Spleen (tissue), 13 donors: ENCODE measurements around the gene ABHD4. TPM values are rescaled to one million over a fixed set of nuclear protein-coding genes. Genes with fewer than 3 reads are reported as not detected.

Source experiments
- DNase-seq: peaks from one replicate; pipeline ENCODE4 v3.0.0-alpha.2; 2020
- H3K27ac ChIP-seq, 8 donors: fragments of 200-600 bp; sonication (generic) in 7 of 8; 1 replicate in 4 of 8; 2 replicates in 4 of 8; pipeline versions ENCODE4 v1.5.0 to v1.8.0; 2016 to 2021; ENCODE audit warnings: inconsistent platforms in 4 of 8, mild to moderate bottlenecking in 4 of 8, moderate library complexity in 1 of 8
- H3K27me3 ChIP-seq, 7 donors: fragments of 200-600 bp; sonication (generic) in 6 of 7; replicated peaks in 1 of 7; 1 replicate in 4 of 7; 2 replicates in 3 of 7; pipeline versions ENCODE4 v1.5.0 to v1.8.0; 2016 to 2021; ENCODE audit warnings: inconsistent platforms in 3 of 7, mild to moderate bottlenecking in 1 of 7
- H3K36me3 ChIP-seq, 6 donors: fragments of 200-600 bp; sonication (generic) in 5 of 6; 1 replicate in 4 of 6; 2 replicates in 2 of 6; pipeline versions ENCODE4 v1.5.0 to v1.8.0; 2016 to 2021; ENCODE audit warnings: inconsistent platforms in 2 of 6
- H3K4me1 ChIP-seq, 6 donors: fragments of 200-600 bp; sonication (generic) in 5 of 6; 1 replicate in 3 of 6; 2 replicates in 3 of 6; pipeline versions ENCODE4 v1.5.0 to v1.8.0; 2016 to 2021; ENCODE audit warnings: inconsistent platforms in 3 of 6
- H3K4me3 ChIP-seq, 8 donors: fragments of 200-600 bp; sonication (generic) in 7 of 8; 1 replicate in 4 of 8; 2 replicates in 4 of 8; pipeline versions ENCODE4 v1.5.0 to v1.8.0; 2016 to 2021; ENCODE audit warnings: inconsistent platforms in 4 of 8, mild to moderate bottlenecking in 4 of 8, moderate library complexity in 2 of 8
- H3K9me3 ChIP-seq, 8 donors: fragments of 200-600 bp; sonication (generic) in 7 of 8; 1 replicate in 4 of 8; 2 replicates in 4 of 8; pipeline versions ENCODE4 v1.5.0 to v1.8.0; 2016 to 2021; ENCODE audit warnings: inconsistent platforms in 4 of 8
- CTCF ChIP-seq, 11 experiments: fragments of 200-600 bp in 7 of 11; fragments of 450-650 bp in 4 of 11; sonication (generic) in 4 of 11; IDR thresholded peaks in 8 of 11; conservative IDR thresholded peaks in 3 of 11; 1 replicate in 7 of 11; 2 replicates in 4 of 11; pipeline versions ENCODE4 v1.4.0 to v1.8.0; 2016 to 2021; ENCODE audit warnings: antibody characterized with exemption in 11 of 11, inconsistent platforms in 4 of 11, mild to moderate bottlenecking in 1 of 11
- POLR2A ChIP-seq, 3 donors: fragments of 450-650 bp; IDR thresholded peaks; one replicate each; pipeline ENCODE4 v1.5.1; 2017; ENCODE audit warnings: antibody characterized with exemption in 3 of 3, mild to moderate bottlenecking in 1 of 3
- POLR2AphosphoS5 ChIP-seq, 3 donors: sonication (generic); formaldehyde crosslinking; IDR thresholded peaks; one replicate each; pipeline ENCODE4 v1.5.1; 2017; ENCODE audit warnings: antibody characterized with exemption in 3 of 3
- WGBS, 5 donors: extraction: QIAGEN DNeasy Blood & Tissue Kit in 3 of 5; methylation state at CpG; one replicate each; pipeline versions ENCODE4 v1.1.5 to v1.1.7; 2013 to 2018; 5-methylcytosine and 5-hydroxymethylcytosine counted together
- intact Hi-C: fragments of 100-400 bp; cut with DNase I; formaldehyde crosslinking; loops from one replicate; pipeline ENCODE4 v1.15.0; 2023; ENCODE audit warnings: low total_unique reads
- long read RNA-seq, 2 donors: transcript quantifications; one replicate each; lab custom pipeline, GENCODE V29; 2026
- polyA plus RNA-seq, 3 donors: library from polyadenylated mRNA; stranded (reverse); fragments of 200-250 nt; gene quantifications; one replicate each; pipeline ENCODE4 v1.2.1, GENCODE V29; 2013
- total RNA-seq, 7 donors: library from RNA; depleted of rRNA in 3 of 7; stranded (reverse); fragments of >200 nt in 3 of 7; fragmentation: NEBNext Ultra II Directional in 4 of 7; extraction: Animal tissue kit (Norgen Biotek cat#: 25700) in 4 of 7; gene quantifications; one replicate each; pipeline versions ENCODE4 v1.1.0 to v1.2.1, GENCODE V29; 2016 to 2021
- donor health status: healthy with polysubstance abuse.
- donor health status: DM: no; HTN: no; CAD: no; lungs with moderate emphysema.
- donor health status: DM: no; HTN: no; CAD: no.
- donor health status: Bipolar disorder and iron deficiency.
- donor health status: healthy.
- donor health status: DM: no; HTN: no; CAD: no.
- donor health status: DM: yes; HTN: yes; CAD: no.

Gene ABHD4
- total RNA-seq: 10 to 100 TPM; 12.0 to 32.8 (median 24.9) TPM
- polyA plus RNA-seq: 1 to 10 TPM; 7.2 to 8.6 (median 7.9) TPM
- long read RNA-seq, donor 1, transcript ABHD4-203 (7 exons, 3,366 nt): major isoform, 8 of 16 reads
- long read RNA-seq, donor 1, partial matches to known transcripts: 7 of 16 reads
- long read RNA-seq, donor 1, other reads (novel, unspliced or antisense): 0 of 16 reads
- long read RNA-seq, donor 2, transcript ABHD4-203 (7 exons, 3,366 nt): major isoform, 5 of 5 reads
- long read RNA-seq, donor 2, partial matches to known transcripts: 0 of 5 reads
- long read RNA-seq, donor 2, other reads (novel, unspliced or antisense): 0 of 5 reads

- Histone ChIP-seq H3K27me3 (no peaks in the 10 kb centered on the region), H3K4me1 (peaks cover 3 to 48% (median 30%) of the 10 kb centered on the region in 6 donors), H3K27ac (peak within 1 kb of the TSS; percentile 49 to 93 (median 88)), H3K4me3 (peak within 1 kb of the TSS; percentile 59 to 94 (median 72)), H3K9me3 (no peaks in the 10 kb centered on the region), H3K36me3 (peaks cover 0 to 23% (median 15%) of the 10 kb centered on the region in 6 donors)
- intact Hi-C loops: loop anchor here (10.0 kb wide), 1 partner anchor 157 kb away; no protein-coding TSS in a partner anchor
- DNase-seq: peak; percentile 96
- WGBS, 5 donors: 0 to 2% (median 1%) methylated on average over 48 to 49 of the region's 49 CpGs
- TF ChIP-seq POLR2A (IDR thresholded peaks at IDR 0.05) (peak in 1 of 3 donors; percentile 83), CTCF (IDR thresholded peaks at IDR 0.05 in 8 of 11, conservative IDR thresholded peaks at IDR 0.05 in 3 of 11) (no peak), POLR2AphosphoS5 (IDR thresholded peaks at IDR 0.05) (peak; percentile 94 to 97 (median 94))
These were observed at the start of gene ABHD4 for GRCh38 chr14:22598099-22598895. Gene ABHD4 (plus strand): TSS chr14:22598300. CDS start chr14:22598307, 7 bp downstream.

GRCh38 chr14:22549324-22549962 lies 48.7 kb upstream of the ABHD4 start:
- 71 to 79% (median 77%) methylated on average over 6 of the region's 6 CpGs for WGBS, 5 donors
- TF ChIP-seq POLR2AphosphoS5 (IDR thresholded peaks at IDR 0.05) (no peak), CTCF (IDR thresholded peaks at IDR 0.05 in 8 of 11, conservative IDR thresholded peaks at IDR 0.05 in 3 of 11) (no peak), POLR2A (IDR thresholded peaks at IDR 0.05) (no peak)
- intact Hi-C loops: no loop called here
- Histone ChIP-seq H3K36me3 (peaks cover 0 to 30% (median 0%) of the 10 kb centered on the region in 6 donors), H3K9me3 (no peaks in the 10 kb centered on the region), H3K27me3 (no peaks in the 10 kb centered on the region), H3K27ac (peak overlapping the region; percentile 36 to 96 (median 76)), H3K4me1 (peaks cover 42 to 98% (median 88%) of the 10 kb centered on the region in 6 donors), H3K4me3 (peak overlapping the region in 1 of 8 donors; percentile 40)
- no peak for DNase-seq

GRCh38 chr14:22549981-22550673 lies 48.0 kb upstream of the ABHD4 start:
- DNase-seq: no peak
- Histone ChIP-seq H3K27ac (peak overlapping the region; percentile 36 to 96 (median 76)), H3K36me3 (peaks cover 0 to 30% (median 0%) of the 10 kb centered on the region in 6 donors), H3K9me3 (no peaks in the 10 kb centered on the region), H3K4me3 (peak overlapping the region in 1 of 8 donors; percentile 40), H3K27me3 (no peaks in the 10 kb centered on the region), H3K4me1 (peaks cover 46 to 98% (median 89%) of the 10 kb centered on the region in 6 donors)
- no peak for TF ChIP-seq CTCF (IDR thresholded peaks at IDR 0.05 in 8 of 11, conservative IDR thresholded peaks at IDR 0.05 in 3 of 11)
- TF ChIP-seq POLR2AphosphoS5 (IDR thresholded peaks at IDR 0.05): peak in 2 of 3 donors; percentile 36 to 47
- intact Hi-C loops: loop anchor here (10.0 kb wide), 1 partner anchor 165 kb away; no protein-coding TSS in a partner anchor
- 32 to 52% (median 42%) methylated on average over 10 to 11 of the region's 11 CpGs for WGBS, 5 donors
